Motor neuron (in vitro differentiated cells): ENCODE results near the gene NR3C2. TPM values are rescaled to one million over a fixed set of nuclear protein-coding genes. Genes with fewer than 3 reads are reported as not detected.

Experiments used
- ATAC-seq, 8 experiments: fragments of 200-7000 bp; cut with Tn5 transposase; replicated peaks in 6 of 8; 2 replicates each; pipeline ENCODE4 v1.8.0; 2021; ENCODE audit warnings: mild to moderate bottlenecking in 8 of 8, moderate library complexity in 8 of 8
- H3K27ac ChIP-seq, 2 donors: fragments of 250-450 bp; sonication (Bioruptor Pico); 2 replicates each; pipeline ENCODE4 v1.9.0; 2021; ENCODE audit warnings: antibody characterized with exemption in 2 of 2, mild to moderate bottlenecking in 2 of 2, moderate library complexity in 1 of 2
- H3K4me1 ChIP-seq, 2 donors: fragments of 250-450 bp; sonication (Bioruptor Pico); replicated peaks in 1 of 2; 2 replicates each; pipeline ENCODE4 v1.6.1; 2021; ENCODE audit warnings: antibody characterized with exemption in 2 of 2, mild to moderate bottlenecking in 2 of 2, moderate library complexity in 1 of 2
- H3K4me3 ChIP-seq, 5 donors: fragments of 250-450 bp; sonication (Bioruptor Pico); 2 replicates each; pipeline ENCODE4 v1.9.0; 2021; ENCODE audit warnings: antibody characterized with exemption in 5 of 5, mild to moderate bottlenecking in 5 of 5, moderate library complexity in 4 of 5
- WGBS, 10 experiments: fragments of 450-650 bp; shearing (Covaris generic); methylation state at CpG; one replicate each; pipeline ENCODE4 v1.0.0; 2022; 5-methylcytosine and 5-hydroxymethylcytosine counted together
- in situ Hi-C, 9 experiments: fragments of 400-800 bp; cut with MboI; loops; one replicate each; pipeline ENCODE4 v1.15.0; 2021; ENCODE audit warnings: low sequenced_read_pairs in 9 of 9, low pct_unique_long_range_greater_than_20kb in 2 of 9; ENCODE audit not compliant: unreplicated experiment in 9 of 9
- total RNA-seq, 8 experiments: library from RNA; unstranded; fragments of 300-600 nt; gene quantifications; 2 replicates each; pipeline versions ENCODE4 v1.2.3 to v1.2.4, GENCODE V29; 2022

The NR3C2 gene
- total RNA-seq, 8 experiments from 2014 or later = 0.25 to 8.3 (median 1.4) TPM

- no peaks in the 10 kb centered on the region for H3K4me1 ChIP-seq
- ATAC-seq = no peak
- in situ Hi-C loops = no loop called here
- H3K27ac ChIP-seq = no peak overlapping the region
- 0 to 100% (median 83%) methylated on average over 1 to 6 of the region's 7 CpGs for WGBS, 10 experiments
- no peak overlapping the region for H3K4me3 ChIP-seq
Observed at GRCh38 chr4:148170408-148171365, 271.5 kb downstream of the NR3C2 start.

DNA sequence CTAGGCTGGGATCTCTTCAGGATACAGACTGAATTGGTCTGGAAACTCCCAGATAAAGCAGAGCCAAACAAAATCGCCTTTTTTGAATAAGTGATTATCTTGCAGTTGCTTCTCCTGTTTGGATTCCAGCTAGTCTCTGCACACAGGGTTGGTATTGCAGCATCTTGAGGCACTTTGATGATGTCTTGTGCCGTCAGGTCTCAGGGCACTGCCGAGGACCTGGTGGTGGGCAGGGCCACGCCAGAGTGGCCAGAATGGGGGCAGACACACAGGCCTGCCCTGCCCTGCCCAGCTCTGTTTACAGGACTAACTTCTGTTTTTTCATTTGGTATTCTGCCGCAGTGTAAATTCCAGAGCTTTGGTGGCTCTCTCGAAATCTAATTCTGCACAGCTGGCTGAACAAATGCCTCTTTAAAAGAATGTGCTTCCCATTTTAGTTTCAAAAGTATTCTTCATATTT lies 276.1 kb downstream of the NR3C2 start:
- H3K4me1 ChIP-seq = no peaks in the 10 kb centered on the region
- no peak overlapping the region for H3K27ac ChIP-seq
- in situ Hi-C loops = no loop called here
- ATAC-seq = peak in 3 of 8 experiments; percentile 54 to 83 (median 70)
- no peak overlapping the region for H3K4me3 ChIP-seq
- 0 to 100% (median 67%) methylated on average over 1 to 6 of the region's 6 CpGs; no CpG with 5 or more reads in 1 of the 10 experiments for WGBS, 10 experiments

- ATAC-seq = no peak
- Histone ChIP-seq H3K27ac (no peak overlapping the region), H3K4me1 (no peaks in the 10 kb centered on the region), H3K4me3 (no peak overlapping the region)
- in situ Hi-C loops = no loop called here
- WGBS, 10 experiments = 0 to 70% (median 31%) methylated on average over 1 to 2 of the region's 2 CpGs; no CpG with 5 or more reads in 3 of the 10 experiments
Observed at GRCh38 chr4:148164557-148164956, 277.7 kb downstream of the NR3C2 start.

DNA sequence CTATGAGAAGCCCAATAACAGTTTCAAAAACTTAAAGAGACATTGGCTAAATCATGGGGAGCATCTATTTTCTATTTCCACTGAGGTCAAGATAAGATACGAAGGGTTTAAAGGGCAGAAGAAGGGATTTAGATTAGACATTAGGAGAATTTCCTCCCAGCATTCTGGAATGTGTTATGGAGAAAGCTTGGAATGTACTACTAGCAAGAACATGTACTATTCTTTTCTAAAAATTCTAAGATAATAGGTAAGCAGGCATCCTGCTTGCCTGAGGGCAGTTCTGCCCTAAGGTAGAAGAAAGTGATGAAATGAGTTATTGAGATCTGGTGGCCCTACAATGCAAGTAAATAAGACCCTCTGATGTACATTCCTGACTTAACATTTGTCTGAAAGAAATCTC lies 279.2 kb downstream of the NR3C2 start:
- ATAC-seq = no peak
- in situ Hi-C loops = no loop called here
- WGBS, 10 experiments = 57 to 100% (median 90%) methylated on average over 1 of the region's 1 CpG; no CpG with 5 or more reads in 2 of the 10 experiments
- Histone ChIP-seq H3K4me1 (no peaks in the 10 kb centered on the region), H3K4me3 (no peak overlapping the region), H3K27ac (no peak overlapping the region)

DNA sequence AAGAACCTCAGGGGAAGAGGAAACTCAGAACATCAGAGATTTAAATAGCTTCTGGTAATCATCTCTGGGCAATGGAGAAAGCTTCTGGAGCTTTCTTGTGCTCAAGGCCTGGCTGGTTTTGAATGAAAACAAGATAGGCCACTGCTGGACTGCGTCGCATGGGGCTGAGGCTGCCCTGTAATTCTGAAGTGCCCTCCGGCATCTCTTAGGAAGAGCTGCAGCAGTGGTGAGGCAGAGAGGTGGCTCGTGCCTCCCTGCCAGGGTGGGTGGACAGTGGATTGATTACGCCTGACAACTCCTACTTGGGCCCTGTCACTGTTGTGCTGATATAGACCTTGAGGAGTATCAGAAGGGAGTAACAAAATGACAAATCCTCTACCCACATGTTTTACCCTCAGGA lies 279.7 kb downstream of the NR3C2 start:
- 83 to 100% (median 100%) methylated on average over 1 to 5 of the region's 5 CpGs; no CpG with 5 or more reads in 3 of the 10 experiments for WGBS, 10 experiments

GRCh38 chr4:148161601-148162000 lies 280.6 kb downstream of the NR3C2 start:
- WGBS, 10 experiments = 29 to 100% (median 82%) methylated on average over 1 to 2 of the region's 2 CpGs; no CpG with 5 or more reads in 4 of the 10 experiments
- H3K4me3 ChIP-seq = no peak overlapping the region
- no peak overlapping the region for H3K27ac ChIP-seq
- H3K4me1 ChIP-seq = no peaks in the 10 kb centered on the region
- no peak for ATAC-seq
- in situ Hi-C loops = no loop called here

More for the DNA sequence above, 279.7 kb downstream of the NR3C2 start:
- no peak overlapping the region for H3K4me3 ChIP-seq
- H3K27ac ChIP-seq = no peak overlapping the region
- ATAC-seq = no peak
- H3K4me1 ChIP-seq = no peaks in the 10 kb centered on the region
- in situ Hi-C loops = no loop called here

DNA sequence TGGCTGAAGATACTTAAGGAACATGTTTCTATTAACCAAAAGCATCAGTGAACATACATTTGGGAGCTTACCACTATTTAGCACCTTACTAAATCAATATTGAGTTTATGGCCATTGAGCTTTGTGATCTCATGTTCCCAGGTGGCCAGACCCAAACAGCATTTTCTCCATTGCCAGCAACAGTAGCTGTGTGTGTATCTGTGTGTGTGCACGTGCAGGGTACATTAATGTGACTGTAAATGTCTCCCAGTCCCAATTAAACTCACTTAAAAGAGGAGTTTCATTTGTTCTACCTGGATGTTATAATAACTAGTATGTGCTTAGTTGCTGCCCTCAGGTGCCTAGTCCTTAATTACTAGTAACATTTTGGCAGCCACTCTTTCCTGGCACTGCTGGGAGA lies 282.4 kb downstream of the NR3C2 start:
- no peak for ATAC-seq
- in situ Hi-C loops = no loop called here
- Histone ChIP-seq H3K4me3 (no peak overlapping the region), H3K27ac (no peak overlapping the region), H3K4me1 (no peaks in the 10 kb centered on the region)
- 20 to 91% (median 80%) methylated on average over 1 of the region's 1 CpG; no CpG with 5 or more reads in 5 of the 10 experiments for WGBS, 10 experiments

- Histone ChIP-seq H3K27ac (no peak overlapping the region), H3K4me1 (peaks cover 0 to 6% of the 10 kb centered on the region in 2 donors), H3K4me3 (no peak overlapping the region)
- no peak for ATAC-seq
- 33 to 100% (median 100%) methylated on average over 1 to 2 of the region's 6 CpGs; no CpG with 5 or more reads in 3 of the 10 experiments for WGBS, 10 experiments
- in situ Hi-C loops = no loop called here
Observed at GRCh38 chr4:148154769-148155168, 287.4 kb downstream of the NR3C2 start.

DNA sequence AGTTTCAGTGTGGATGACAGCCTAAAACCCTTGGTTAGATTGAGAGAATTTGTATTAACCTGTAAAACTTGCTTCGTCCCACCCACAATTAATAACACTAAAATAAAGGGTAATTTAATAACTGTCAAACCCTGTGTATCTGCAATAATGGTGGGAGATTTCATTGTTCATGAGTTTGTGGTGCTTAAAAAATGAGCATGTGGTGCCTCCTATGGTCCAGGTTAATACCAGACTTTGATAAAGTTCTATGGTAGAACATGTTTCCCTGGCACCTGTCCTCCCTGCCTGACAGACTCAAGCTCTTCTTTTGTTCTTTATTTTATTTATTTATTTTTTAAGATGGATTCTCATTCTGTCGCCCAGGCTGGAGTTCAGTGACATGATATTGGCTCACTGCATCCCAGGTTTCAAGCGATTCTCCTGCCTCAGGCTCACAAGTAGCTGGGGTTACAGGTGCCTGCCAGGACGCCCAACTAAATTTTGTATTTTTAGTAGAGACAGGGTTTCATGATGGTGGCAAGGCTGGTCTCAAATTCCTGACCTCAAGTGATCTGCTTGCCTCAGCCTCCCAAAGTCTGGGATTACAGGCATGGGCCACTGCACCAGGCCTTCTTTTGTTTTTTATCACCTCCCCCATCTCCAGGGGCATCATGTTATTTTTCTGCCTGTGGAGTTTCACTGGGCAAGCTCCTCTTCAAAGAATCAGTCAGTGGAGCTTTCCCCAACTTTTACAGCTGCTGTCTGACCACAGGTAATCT lies 289.2 kb downstream of the NR3C2 start:
- in situ Hi-C loops = no loop called here
- H3K4me3 ChIP-seq = no peak overlapping the region
- WGBS, 10 experiments = 57 to 100% (median 89%) methylated on average over 1 to 4 of the region's 4 CpGs; no CpG with 5 or more reads in 1 of the 10 experiments

DNA sequence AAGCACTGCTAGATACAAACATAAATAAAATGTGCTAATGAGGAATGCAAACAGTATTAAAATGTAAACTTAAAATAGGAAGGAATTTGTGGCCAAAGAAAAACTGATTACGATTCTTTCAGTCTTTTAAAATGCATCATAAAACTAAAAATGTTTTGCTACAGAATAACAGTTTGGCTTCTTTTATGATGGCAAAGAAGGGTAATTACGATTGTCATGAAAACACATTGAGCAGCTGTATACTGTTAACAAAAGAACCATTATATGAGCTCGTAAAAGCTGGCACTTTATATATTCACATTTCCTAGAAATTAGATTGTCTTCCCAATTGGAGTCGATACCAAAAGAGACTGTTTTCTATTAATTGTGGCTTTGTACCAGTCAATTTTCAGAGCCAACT lies 290.4 kb downstream of the NR3C2 start:
- Histone ChIP-seq H3K27ac (no peak overlapping the region), H3K4me1 (peaks cover 0 to 6% of the 10 kb centered on the region in 2 donors), H3K4me3 (no peak overlapping the region)
- no peak for ATAC-seq
- in situ Hi-C loops = no loop called here
- WGBS, 10 experiments = 5 to 87% (median 63%) methylated on average over 2 to 4 of the region's 4 CpGs

More for the DNA sequence above, 289.2 kb downstream of the NR3C2 start:
- ATAC-seq = no peak
- no peak overlapping the region for H3K27ac ChIP-seq
- peaks cover 0 to 6% of the 10 kb centered on the region in 2 donors for H3K4me1 ChIP-seq

- ATAC-seq = no peak
- WGBS, 10 experiments = 51 to 100% (median 80%) methylated on average over 2 to 6 of the region's 6 CpGs; no CpG with 5 or more reads in 1 of the 10 experiments
Observed at GRCh38 chr4:148145475-148145874, 296.7 kb downstream of the NR3C2 start.

DNA sequence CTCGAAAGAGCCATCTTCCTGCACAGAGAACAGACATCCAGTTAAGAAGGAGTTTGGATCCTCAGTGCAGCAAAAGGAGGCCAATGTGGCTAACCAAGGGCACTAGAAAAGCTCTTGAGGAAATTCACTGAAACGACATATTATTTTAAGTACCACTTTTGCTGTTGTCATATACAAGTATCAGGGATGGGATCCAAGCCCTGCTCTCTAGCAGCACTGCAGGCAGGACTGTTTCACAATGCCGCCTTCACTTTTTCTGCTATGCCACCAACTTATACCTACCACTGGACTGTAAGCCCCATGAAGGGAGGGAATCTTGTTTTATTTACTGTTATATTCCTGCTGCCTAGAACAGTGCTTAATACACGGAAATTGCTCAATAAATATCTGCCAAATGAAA lies 299.0 kb downstream of the NR3C2 start:
- H3K4me3 ChIP-seq = no peak overlapping the region
- peaks cover 0 to 3% of the 10 kb centered on the region in 2 donors for H3K4me1 ChIP-seq
- no peak overlapping the region for H3K27ac ChIP-seq
- in situ Hi-C loops = no loop called here
- ATAC-seq = no peak
- 20 to 79% (median 56%) methylated on average over 1 to 4 of the region's 4 CpGs; no CpG with 5 or more reads in 1 of the 10 experiments for WGBS, 10 experiments

More at GRCh38 chr4:148145475-148145874, 296.7 kb downstream of the NR3C2 start:
- in situ Hi-C loops = no loop called here
- peaks cover 0 to 3% of the 10 kb centered on the region in 2 donors for H3K4me1 ChIP-seq
- H3K4me3 ChIP-seq = no peak overlapping the region
- H3K27ac ChIP-seq = no peak overlapping the region

GRCh38 chr4:148141501-148141900 lies 300.7 kb downstream of the NR3C2 start:
- H3K4me1 ChIP-seq = peaks cover 0 to 3% of the 10 kb centered on the region in 2 donors
- in situ Hi-C loops = no loop called here
- 23 to 100% (median 79%) methylated on average over 1 to 3 of the region's 3 CpGs; no CpG with 5 or more reads in 4 of the 10 experiments for WGBS, 10 experiments
- H3K27ac ChIP-seq = no peak overlapping the region
- ATAC-seq = peak in 5 of 8 experiments; percentile 20 to 84 (median 63)
- no peak overlapping the region for H3K4me3 ChIP-seq
